Prostate gland (tissue), 2 donors: ENCODE measurements around the gene LATS2. TPM values are rescaled to one million over a fixed set of nuclear protein-coding genes. Genes with fewer than 3 reads are reported as not detected.

Experiments
- DNase-seq: peaks from one replicate; pipeline ENCODE4 v3.0.0-alpha.2; 2019; ENCODE audit warnings: low spot score
- H3K27ac ChIP-seq, 2 donors: fragments of 200-600 bp; sonication (generic); 2 replicates each; pipeline ENCODE4 v1.5.1; 2017 to 2019
- H3K27me3 ChIP-seq: fragments of 200-600 bp; sonication (generic); replicated peaks from 2 replicates; pipeline ENCODE4 v1.5.1; 2019; ENCODE audit not compliant: insufficient read depth
- H3K36me3 ChIP-seq, 2 donors: fragments of 200-600 bp; sonication (generic); 1 replicate in 1 of 2; 2 replicates in 1 of 2; pipeline versions ENCODE4 v1.5.1 to v1.8.1; 2017 to 2019
- H3K4me1 ChIP-seq: fragments of 200-600 bp; sonication (generic); replicated peaks from 2 replicates; pipeline ENCODE4 v1.5.1; 2019
- H3K4me3 ChIP-seq, 2 donors: fragments of 200-600 bp; sonication (generic); 2 replicates each; pipeline ENCODE4 v1.5.1; 2017 to 2019
- H3K9me3 ChIP-seq: fragments of 200-600 bp; sonication (generic); 2 replicates; pipeline ENCODE4 v1.5.1; 2017
- POLR2A ChIP-seq: fragments of 450-650 bp; IDR thresholded peaks from one replicate; pipeline ENCODE4 v1.6.1; 2016; ENCODE audit warnings: antibody characterized with exemption, mild to moderate bottlenecking
- POLR2AphosphoS5 ChIP-seq: sonication (generic); formaldehyde crosslinking; IDR thresholded peaks from one replicate; pipeline ENCODE4 v1.6.1; 2017; ENCODE audit warnings: antibody characterized with exemption
- WGBS: methylation state at CpG from one replicate; pipeline ENCODE4 v1.1.5; 2018; 5-methylcytosine and 5-hydroxymethylcytosine counted together
- intact Hi-C: fragments of 100-400 bp; cut with DNase I; formaldehyde crosslinking; loops from one replicate; pipeline ENCODE4 v1.14.2; 2022
- total RNA-seq, 2 donors: library from RNA; depleted of rRNA; stranded (reverse); fragments of >200 nt; gene quantifications; one replicate each; pipeline ENCODE4 v1.1.0, GENCODE V29; 2016
- TF ChIP-seq, protein P1 (sequence below), 4 experiments: fragments of 200-600 bp in 2 of 4; fragments of 450-650 bp in 2 of 4; sonication (generic) in 2 of 4; IDR thresholded peaks; 1 replicate in 3 of 4; 2 replicates in 1 of 4; pipeline ENCODE4 v1.5.1; 2016 to 2019; ENCODE audit warnings: antibody characterized with exemption in 4 of 4, mild to moderate bottlenecking in 2 of 4, moderate library complexity in 2 of 4

LATS2 gene
- total RNA-seq, 2 donors from 2014 or later = 22.0 to 27.4 TPM

DNA sequence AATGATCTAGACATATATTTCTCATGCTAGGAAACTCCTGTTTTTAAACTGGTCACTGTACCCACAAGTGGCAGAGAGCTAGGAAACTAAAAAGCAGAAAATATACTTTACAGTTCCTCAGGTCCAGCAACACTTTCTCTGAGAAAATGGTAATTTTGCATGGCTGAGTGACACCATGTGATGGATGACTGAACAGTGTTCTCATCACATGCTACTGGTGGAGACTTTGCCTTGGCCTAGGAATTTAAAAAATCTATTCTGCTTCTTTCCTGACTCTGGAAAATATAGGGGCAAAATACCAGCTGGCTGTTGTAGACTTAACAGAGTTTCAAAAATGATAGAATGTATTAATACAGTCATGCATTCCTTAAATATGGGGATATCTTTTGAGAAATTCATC is 50.0 kb downstream of the LATS2 start:
- no peak for DNase-seq

DNA sequence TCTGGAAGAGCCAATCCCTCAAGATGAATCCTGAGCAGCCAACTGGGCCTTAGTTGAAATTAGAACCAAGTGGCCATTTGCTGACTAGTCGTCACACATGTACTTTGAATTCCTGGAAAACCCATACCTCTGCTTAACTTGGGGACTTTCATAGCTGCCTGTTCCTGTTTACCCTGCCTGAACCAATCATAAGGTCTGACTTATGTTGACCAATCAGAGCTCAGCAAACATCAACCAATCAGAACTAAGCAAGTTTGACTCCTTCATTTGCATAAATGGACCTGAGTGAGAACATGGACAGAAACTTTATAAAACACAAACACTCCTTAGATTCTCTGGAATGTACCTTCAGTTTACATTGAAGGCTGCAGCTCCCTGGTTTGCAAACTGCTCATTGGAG is 50.8 kb downstream of the LATS2 start:
- no peaks in the 10 kb centered on the region for H3K36me3 ChIP-seq
- H3K27ac ChIP-seq = no peak overlapping the region
- H3K4me3 ChIP-seq = no peak overlapping the region
- 72% methylated on average over 1 of the region's 1 CpG for WGBS
- no peaks in the 10 kb centered on the region for H3K9me3 ChIP-seq
- intact Hi-C loops = no loop called here
- DNase-seq = no peak
- peaks cover 33% of the 10 kb centered on the region for H3K4me1 ChIP-seq
- H3K27me3 ChIP-seq = no peaks in the 10 kb centered on the region
- TF ChIP-seq POLR2A (no peak), POLR2AphosphoS5 (no peak)
- TF ChIP-seq, protein P1, sequence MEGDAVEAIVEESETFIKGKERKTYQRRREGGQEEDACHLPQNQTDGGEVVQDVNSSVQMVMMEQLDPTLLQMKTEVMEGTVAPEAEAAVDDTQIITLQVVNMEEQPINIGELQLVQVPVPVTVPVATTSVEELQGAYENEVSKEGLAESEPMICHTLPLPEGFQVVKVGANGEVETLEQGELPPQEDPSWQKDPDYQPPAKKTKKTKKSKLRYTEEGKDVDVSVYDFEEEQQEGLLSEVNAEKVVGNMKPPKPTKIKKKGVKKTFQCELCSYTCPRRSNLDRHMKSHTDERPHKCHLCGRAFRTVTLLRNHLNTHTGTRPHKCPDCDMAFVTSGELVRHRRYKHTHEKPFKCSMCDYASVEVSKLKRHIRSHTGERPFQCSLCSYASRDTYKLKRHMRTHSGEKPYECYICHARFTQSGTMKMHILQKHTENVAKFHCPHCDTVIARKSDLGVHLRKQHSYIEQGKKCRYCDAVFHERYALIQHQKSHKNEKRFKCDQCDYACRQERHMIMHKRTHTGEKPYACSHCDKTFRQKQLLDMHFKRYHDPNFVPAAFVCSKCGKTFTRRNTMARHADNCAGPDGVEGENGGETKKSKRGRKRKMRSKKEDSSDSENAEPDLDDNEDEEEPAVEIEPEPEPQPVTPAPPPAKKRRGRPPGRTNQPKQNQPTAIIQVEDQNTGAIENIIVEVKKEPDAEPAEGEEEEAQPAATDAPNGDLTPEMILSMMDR (IDR thresholded peaks at IDR 0.05) = no peak

More for the DNA sequence above, 50.0 kb downstream of the LATS2 start:
- H3K9me3 ChIP-seq = no peaks in the 10 kb centered on the region
- no peak overlapping the region for H3K27ac ChIP-seq
- intact Hi-C loops = no loop called here
- TF ChIP-seq, protein P1 (IDR thresholded peaks at IDR 0.05) = no peak
- no peak for TF ChIP-seq POLR2A
- TF ChIP-seq POLR2AphosphoS5 = no peak
- no peaks in the 10 kb centered on the region for H3K27me3 ChIP-seq
- H3K36me3 ChIP-seq = no peaks in the 10 kb centered on the region
- no peak overlapping the region for H3K4me3 ChIP-seq
- peaks cover 33% of the 10 kb centered on the region for H3K4me1 ChIP-seq

DNA sequence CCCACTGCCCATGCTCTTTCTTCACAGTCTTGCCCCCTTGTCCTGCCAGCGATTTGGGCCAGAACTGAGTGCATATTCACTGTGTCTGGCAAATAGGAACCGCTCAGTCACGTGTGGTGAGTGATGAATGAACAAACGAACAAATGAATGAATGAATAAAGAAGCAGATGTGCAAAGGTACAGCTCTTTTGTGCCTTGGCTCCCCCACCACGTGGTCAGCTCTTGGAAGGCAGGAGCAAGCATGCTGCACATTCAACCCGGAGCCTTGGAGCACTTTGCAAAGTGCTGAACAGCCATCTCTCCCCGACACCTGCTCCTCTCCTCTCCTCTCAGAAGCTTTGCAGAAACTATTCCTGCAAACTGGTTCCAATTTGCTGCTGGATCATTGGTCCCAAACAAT is 52.4 kb downstream of the LATS2 start:
- WGBS = 83% methylated on average over 7 of the region's 7 CpGs
- H3K27ac ChIP-seq = no peak overlapping the region
- H3K4me1 ChIP-seq = peaks cover 18% of the 10 kb centered on the region
- no peaks in the 10 kb centered on the region for H3K27me3 ChIP-seq
- H3K4me3 ChIP-seq = no peak overlapping the region
- no peaks in the 10 kb centered on the region for H3K36me3 ChIP-seq
- no peak for DNase-seq
- TF ChIP-seq POLR2A (no peak), POLR2AphosphoS5 (no peak)
- TF ChIP-seq, protein P1 (IDR thresholded peaks at IDR 0.05) = no peak
- no peaks in the 10 kb centered on the region for H3K9me3 ChIP-seq
- intact Hi-C loops = no loop called here

DNA sequence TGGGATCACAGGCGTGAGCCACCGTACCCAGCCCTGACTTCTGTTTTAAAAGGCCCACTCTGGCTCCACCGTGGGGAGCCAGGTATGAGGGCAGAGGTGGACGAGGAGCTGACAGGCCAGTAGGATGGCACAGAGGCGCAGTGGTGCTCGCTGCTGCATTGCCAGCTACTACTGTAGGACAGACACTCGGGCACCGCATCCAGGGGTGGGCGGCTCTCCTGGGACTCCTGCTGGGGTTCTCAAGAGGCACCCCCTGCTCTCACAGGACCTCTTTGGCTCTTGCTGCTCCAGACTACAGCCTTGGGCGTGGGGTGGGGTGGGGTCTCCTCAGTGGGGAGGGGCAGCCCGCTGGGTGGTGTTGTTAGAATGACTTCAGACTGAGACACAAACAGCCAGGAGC is 53.4 kb downstream of the LATS2 start:
- Histone ChIP-seq H3K27me3 (no peaks in the 10 kb centered on the region), H3K27ac (no peak overlapping the region), H3K36me3 (no peaks in the 10 kb centered on the region), H3K4me1 (peaks cover 8% of the 10 kb centered on the region), H3K4me3 (no peak overlapping the region), H3K9me3 (no peaks in the 10 kb centered on the region)
- WGBS = 95% methylated on average over 11 of the region's 11 CpGs
- TF ChIP-seq POLR2A (no peak), POLR2AphosphoS5 (no peak)
- TF ChIP-seq, protein P1 (IDR thresholded peaks at IDR 0.05) = no peak
- DNase-seq = no peak
- intact Hi-C loops = no loop called here

DNA sequence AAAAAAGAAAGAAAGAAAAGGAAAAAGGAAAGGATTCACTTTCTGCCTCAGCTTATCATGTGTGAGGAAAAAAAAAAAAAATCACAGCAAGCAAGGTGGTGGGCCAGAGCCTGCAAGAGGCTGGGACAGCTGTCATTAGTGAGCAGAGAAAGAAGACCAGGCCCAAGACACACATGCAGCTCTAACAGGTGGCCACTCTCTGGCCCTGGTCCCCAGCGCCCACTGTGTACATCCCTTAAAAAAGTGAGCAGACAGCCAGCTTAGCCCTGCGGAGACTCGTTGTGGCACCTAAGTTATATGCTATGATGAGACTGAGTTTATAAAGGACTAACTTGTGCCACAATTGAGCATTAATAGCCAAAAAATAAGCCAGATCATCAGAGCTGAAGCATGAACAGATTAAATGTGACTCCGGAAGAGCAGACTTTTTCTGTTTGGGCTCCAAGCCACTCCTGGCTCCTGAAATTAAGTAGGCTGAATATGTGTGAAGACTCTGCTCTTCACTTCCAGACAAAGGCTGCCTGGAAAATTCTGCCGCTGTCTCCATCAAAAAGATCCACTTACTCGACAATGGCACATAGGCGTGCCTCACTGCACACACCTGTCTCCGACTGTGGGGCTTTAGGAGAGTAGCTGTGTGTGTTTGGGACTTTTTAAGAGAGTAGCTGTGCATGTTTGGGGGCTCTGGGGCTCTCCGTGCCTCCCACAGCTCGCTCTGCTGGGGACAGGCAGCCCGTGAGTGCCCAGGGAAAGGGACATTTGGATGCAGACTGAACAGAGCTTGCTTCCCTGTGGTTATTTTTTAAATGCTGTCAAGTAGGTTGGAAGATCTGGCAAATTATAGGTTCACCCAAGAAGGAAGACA is 55.0 kb downstream of the LATS2 start:
- no peak for DNase-seq
- 77% methylated on average over 11 of the region's 11 CpGs for WGBS
- H3K27ac ChIP-seq = no peak overlapping the region
- no peaks in the 10 kb centered on the region for H3K27me3 ChIP-seq
- H3K36me3 ChIP-seq = no peaks in the 10 kb centered on the region
- no peak for TF ChIP-seq POLR2A
- TF ChIP-seq, protein P1 (IDR thresholded peaks at IDR 0.05) = no peak
- TF ChIP-seq POLR2AphosphoS5 = no peak
- intact Hi-C loops = no loop called here
- no peaks in the 10 kb centered on the region for H3K9me3 ChIP-seq
- H3K4me1 ChIP-seq = no peaks in the 10 kb centered on the region
- H3K4me3 ChIP-seq = no peak overlapping the region
